HG03108 (cell line): Measurements from ENCODE around the gene EPHX1.
"Not testable (repeated sequence)": the region's sequence is repeated elsewhere in the genome, so short reads cannot be mapped to it uniquely, and the experiment has no call there.

Experiments used
- ATAC-seq: cut with Tn5 transposase; IDR thresholded peaks from one replicate; pipeline ENCODE4 v1.9.1; 2021; ENCODE audit warnings: moderate library complexity; ENCODE audit not compliant: unreplicated experiment

Gene EPHX1

DNA sequence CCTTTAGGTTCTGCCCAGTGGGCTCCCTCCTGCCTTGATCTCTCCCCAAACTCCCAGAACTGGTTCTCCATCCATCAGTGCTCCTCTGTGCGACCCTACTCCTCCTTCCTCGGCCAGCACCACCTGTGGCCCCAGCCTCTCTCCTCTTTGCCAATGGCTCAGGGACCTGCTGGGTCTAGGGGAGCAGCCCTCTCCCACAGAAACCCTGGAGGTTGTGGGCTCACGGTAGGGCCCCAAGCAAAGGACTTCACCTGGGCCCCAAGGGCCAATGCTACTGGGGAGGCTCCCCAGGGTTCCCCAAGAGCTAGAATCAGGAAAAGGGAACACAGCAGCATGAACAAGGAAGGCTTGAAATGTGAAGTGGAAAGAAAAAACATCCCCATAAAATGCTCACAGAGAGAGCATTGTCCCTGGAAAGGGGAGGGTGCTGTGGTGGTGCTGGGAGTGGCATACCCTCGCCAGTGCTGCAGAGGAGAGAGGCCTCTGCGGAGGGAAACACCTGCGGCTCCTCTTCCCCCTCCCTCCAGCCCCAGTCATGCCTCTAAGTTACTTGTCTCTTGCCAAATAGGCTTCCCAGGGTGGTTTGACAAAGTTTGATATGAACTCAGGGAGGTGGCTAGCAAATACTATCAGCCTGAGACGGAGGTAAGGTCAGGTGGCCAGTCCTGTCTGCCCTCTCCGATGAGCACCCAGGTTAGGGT lies 69.7 kb downstream of the EPHX1 start:
- ATAC-seq = no peak

DNA sequence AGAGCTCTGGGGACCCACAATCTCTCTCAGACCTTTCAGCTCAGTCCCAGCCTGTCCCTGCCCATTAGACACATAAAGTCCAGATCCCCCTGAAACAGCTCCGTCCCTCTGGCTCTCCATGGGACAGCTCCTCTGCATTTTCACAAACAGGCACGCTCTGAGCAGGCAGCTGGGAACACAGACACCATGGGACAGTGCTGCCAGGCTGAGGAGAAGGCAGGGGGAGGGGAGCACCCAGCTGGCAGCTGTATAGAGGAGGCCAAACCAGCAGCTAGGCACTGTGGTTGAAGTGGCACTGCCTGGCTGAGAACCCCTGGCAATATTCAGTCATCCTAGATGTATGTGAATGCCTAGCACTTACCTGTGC lies 70.3 kb downstream of the EPHX1 start:
- ATAC-seq = no peak

DNA sequence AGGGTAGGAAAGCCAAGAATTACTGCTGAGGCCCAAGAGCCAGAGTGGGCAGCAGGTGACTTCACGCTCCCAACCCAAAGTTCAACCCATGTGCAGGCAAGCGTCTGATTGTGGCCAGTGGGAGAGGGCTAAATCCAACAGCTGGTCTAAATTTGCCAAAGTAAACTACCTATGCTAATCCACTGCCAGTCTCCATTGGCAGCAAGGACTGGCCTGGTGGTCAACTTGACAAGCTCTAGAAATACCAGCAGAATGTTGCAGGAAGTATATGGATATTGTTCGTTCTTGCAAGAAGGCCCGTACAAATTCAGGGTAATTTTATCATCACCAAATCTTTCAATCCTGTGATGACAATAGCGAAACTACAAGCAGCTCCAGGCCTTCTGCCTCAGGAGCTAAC lies 70.7 kb downstream of the EPHX1 start:
- ATAC-seq = no peak

DNA sequence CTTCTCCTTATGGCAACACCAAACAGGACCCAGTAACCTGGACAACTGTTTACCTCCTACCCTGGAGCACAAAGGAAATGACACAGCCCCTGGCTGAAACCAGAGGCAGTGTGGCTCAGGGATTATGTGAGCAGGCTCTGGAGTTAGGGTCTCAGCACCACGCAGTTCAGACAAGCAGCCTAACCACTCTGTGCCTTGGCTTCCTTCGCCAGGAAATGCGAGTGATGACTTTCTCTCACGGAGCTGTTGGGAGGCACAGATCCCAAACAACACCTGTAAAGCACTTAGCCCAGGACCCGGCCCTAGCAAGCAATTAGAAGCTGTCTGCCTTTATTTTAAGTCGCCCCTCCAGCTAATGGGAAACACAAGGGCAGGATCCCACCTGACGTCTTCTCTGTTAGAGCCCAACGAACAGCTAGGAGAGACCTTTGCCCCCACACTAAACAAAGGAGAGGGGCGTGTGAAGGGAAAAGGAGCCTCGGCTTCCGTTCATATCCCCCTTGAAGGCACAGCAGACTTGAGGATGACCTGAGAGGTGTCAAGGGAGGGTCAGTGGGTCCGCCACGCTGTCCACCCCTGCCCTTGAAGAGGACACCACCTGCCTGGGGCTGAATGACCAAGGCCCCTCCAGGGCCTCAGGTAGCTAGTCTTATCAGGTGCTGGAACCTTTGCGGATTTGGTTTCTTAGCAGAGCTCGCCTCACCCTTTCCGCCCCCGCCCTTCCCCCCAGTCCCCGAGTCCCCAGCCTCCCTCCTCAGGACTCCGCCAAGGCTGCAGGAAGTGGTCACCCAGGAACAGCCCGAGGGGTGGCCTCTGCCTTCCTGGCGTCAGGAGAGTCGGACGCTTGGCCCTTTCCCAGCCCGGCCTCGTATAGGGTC lies 71.4 kb downstream of the EPHX1 start:
- no peak for ATAC-seq

DNA sequence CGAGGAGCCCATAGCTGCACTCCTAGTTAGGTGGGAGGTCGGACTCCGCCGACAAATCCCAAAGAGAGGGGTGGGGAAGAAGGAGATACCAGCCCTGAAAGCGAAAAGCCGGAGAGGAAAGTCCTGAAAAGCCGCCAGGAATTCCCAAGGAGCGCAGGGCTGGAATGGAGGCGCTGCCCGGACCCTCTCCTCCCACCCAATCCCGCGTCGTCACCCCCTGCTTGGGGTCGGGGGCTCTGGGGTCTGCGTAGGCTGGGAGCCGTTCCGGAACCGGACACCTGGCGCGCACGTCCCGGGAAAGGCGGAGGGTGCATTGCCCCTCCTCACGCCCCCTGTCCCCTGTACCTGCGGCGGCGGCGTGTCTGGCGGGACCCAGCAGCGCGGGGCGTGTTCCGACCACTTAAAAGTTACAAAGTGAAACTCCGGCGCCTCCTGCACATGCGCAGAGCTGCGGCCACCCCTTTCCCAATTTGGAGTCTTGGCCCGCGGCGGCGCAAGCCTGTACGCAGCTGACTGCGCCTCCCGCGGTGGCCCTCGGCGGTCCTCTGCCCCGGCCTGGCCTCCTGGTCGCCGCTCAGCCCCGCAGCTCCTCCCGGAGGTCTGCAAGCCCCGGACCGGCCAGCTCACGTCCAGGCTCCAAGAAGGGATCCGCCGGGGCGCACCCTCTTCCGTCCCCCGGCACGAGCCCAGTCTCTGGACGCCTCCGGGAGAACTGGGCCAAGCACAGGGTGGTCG lies 72.2 kb downstream of the EPHX1 start, which contains the start of gene TMEM63A:
Gene TMEM63A, minus strand, starts transcription at position 422 of the 735 bp plus-strand sequence. CDS start 4,800 bp downstream, outside the sequence.
- peak; percentile 67 for ATAC-seq

DNA sequence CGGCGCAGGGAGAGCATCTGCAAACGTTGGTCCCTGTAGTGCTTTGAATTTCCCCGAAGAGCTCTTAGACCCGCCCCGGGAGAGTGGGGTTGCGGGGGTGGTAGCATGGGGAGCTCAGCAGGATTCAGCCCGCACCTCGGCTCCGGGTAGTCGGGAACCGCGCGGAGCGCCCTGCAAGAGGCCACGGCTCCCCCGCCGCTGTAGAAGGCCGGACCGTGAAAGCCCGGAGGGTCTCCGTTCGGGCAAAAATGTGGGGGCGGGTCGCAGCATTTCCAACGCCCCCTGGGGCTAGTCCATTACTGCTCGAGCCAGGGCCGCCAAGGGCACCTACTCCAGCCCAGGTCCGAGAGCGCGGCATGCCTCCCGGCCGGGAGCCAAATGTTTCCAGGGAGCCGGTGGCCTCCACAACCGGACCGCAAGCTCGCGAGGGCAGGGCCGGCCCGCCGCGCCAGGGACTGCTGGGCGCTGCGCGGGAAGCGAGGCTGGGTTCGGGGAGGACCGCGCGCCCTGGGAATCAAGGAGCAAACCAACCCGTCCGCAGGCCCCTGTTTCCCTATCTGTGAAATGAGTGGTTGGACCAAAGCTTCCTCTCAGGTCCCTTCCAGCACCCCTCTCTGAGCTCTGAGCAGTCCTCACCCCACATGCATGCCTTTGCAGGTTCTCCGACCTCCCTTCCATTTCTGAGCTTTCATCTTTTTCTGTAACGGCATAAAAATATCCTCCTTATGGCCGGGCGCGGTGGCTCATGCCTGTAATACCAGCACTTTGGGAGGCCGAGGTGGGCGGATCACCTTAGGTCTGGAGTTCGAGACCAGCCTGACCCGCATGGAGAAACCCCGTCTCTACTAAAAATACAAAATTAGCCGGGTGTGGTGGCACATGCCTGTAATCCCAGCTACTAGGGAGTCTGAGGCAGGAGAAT lies 73.0 kb downstream of the EPHX1 start:
- peak; percentile 24 for ATAC-seq

DNA sequence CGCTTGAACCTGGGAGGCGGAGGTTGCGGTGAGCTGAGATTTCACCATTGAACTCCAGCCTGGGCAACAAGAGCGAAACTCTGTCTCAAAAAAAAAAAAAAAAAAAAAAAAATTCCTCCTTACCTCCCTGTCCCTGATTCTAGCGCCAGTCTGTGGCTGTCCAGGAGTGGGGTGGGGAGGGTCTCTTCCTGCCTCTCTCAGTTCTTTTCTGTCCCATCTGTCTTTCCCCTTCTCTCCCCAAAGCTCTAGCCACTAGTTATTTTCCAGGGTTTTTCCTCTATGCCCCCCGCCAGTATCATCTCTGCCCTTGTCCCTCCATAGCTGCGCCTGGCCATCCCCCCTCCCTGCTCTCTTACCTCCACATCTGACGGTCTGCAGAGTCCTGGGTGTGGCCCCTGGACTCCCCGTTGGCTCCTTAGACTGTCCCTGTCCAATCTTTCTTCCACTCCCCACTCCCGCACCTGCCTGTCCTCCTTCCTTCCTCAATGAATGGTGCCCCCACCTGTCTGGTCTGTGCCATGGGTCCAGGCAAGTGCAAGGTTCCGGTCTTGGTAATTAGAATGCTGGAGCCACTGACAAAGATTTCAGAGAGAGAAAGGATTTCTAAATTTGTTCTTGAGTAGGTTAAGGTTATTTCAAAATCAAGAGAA lies 73.8 kb downstream of the EPHX1 start:
- ATAC-seq = no peak

DNA sequence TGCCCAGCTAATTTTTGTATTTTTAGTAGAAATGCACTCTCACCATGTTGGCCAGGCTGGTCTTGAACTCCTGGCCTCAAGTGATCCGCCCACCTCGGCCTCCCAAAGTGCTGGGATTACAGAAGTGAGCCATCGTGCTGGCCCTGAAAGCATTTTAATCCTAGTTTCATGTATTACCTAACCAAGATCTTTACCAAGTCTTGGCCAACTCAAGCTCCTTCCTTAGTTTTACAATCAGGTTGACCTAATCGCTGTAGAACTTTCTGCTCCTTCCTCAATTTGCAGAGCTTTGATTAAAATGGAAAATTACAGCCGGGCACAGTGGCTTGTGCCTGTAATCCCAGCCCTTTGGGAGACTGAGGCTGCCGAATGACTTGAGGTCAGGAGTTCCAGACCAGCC lies 75.4 kb downstream of the EPHX1 start:
- no peak for ATAC-seq

DNA sequence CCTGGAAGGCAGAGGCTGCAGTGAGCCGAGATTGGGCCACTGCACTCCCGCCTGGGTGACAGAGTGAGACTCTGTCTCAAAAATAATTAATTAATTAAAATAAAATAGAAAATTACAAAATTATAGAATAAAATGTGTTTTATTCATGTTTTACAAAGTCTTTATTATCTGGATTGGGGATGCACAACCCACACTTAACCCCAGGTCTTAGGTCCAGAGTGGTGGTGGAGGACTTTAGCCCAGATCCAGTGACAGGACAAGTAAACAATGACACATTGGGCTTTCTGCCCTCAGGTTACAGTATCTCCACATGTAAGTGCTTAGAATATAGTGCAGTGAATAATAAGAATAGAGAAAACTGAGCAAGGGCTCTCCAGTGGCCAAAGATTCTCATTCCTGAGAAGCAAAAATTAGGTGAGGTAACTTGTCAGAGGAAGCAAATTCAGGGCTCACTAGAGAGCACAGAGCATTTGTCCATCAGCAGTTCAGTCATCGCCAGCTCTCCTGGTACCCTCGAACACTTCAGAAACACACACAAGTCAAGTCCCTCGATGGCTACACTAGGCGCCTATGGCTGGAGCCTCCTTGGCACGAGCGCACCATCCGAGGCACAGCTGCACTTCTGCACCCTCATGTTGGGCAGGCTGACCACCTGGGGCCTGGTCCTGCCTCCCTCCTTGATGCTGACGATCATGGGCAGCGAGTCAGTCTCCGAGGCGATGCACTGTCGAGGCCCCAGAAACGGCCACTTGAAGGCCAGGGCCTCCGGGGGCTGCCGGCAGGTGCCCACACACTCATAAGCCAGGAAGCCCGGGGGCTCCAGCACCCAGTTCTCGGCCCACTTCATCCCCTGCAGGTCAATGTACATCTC lies 76.5 kb downstream of the EPHX1 start:
- ATAC-seq = no peak

DNA sequence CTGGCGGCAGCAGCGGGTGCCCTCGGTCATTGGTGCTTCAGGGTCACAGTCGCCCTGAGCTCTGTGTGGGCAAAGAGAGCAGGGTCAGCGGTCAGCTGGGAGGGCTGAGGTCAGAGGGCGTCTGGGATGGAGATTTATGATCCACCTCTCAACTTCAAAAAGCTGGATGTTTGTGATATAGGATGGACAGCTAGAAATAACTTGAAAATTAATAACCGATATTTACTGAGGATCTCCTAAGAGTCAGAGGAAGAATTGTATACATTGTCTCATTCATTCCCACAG lies 77.0 kb downstream of the EPHX1 start:
- ATAC-seq = no peak

DNA sequence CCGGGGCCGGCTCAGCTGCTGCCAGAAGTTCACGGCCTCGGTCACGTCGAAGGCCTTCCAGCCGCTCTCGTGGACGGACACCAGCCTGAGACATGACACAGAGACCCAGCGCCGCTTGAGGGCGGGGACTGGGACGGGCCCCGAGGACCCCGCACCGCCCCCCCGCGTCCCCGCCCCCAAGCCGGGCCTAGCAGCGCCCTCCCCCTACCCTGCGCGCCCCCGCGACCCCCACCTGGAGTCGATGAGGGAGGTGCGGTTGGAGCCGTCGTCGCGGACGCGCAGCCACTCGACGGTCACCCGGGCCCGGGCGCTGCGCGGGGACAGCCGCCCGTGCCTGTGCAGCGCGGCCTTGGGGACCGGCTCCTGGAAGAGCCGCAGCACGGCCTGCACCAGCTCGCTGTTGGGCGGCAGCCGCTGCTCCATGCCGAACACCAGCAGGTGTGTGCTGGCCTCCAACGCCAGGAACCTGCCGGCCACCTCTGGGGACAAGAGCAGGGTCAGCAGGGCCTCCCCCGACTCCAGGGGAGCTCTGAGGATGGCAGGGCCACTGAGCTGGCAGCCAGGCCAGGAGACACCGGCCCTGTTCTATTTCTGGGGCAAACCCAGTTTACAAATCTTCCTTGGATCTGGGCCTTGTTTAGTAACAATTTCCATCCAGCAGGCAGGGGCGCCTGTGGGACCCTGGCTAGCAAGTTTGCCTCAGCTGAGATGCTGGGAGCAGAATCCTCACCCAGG lies 77.8 kb downstream of the EPHX1 start:
- not testable (repeated sequence) for ATAC-seq

DNA sequence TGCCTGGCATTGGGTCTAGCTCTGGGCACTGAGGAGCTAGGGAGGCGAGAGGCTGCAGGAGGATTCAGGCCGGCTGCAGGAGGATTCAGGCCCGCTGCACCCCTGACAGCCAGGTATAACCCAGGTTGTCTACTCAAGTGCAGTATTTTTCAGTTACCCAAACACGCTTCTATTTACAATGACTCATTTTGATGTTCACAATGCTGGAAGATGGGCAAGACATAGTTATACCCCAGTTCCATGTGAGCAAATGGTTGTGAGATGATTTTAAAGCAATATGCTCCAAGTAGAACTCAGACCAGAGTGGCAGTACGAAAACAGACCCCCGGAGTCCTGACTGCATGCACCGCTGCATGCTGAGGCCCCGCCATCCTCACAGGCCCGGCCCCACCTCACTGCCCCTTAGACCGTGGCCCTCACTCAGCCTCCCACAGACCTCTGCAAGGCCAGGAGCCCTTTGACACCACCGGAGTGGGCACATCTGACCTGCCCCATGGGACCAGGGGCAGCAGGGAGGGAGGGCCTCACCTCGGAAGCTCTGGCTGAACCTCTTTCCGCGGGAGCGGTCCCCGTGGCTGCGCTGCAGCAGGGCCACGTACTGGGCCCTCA lies 78.5 kb downstream of the EPHX1 start:
- ATAC-seq = no peak

DNA sequence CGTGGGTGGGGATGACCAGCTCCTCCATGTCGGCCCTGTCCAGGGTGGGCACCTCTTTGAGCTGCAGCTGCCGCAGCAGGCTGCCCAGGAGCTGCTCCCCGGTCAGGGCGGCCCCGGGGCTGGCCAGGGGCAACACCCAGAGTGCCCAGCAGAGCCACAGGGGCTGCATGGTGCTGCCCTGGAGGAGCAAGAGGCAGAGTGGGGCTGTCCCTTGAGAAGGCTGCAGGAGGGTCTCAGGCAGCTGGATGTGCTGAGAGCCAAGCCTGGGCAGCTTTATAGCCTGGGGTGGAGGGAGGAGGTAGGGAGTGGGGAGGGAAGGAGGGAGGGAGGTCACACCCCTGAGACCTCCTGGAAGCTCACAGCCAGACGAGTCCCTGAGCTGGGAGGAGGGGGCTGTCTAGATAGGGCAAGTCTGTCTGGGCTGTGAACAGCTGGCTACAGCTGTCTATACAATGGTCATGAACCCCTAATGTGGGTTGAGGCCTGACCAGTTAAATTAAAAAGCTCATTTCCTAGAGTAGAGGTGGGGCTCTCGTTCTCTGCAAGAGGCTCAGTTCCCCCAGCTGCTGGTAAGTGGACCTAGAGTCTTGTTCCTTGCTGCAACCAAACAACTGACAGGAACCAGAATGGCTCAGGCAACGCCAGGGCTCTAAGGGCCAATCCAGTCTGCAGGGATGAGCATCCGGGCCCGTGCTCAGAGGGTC lies 79.1 kb downstream of the EPHX1 start, which contains the start of gene LEFTY1:
Gene LEFTY1, minus strand, starts transcription at position 249 of the 704 bp plus-strand sequence. Its CDS starts 80 bp downstream, at position 169.
- ATAC-seq = no peak

DNA sequence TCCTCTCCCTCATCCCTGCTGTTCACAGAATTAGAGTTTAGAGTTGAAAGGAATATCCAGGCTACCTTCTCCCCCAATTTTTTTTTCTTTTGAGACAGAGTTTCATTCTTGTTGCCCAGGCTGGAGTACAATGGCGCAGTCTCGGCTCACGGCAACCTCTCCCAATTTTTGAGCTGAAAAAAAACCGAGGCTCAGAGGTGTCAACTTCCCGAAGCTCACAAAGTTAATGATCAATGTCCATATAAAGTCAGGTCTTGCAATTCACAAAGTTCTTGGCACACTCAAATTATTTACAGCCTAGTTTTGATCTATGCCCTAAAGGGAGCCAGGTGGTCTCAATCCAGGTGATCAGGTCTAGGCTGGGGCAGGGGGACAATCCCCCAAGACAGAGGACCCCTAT lies 79.8 kb downstream of the EPHX1 start:
- ATAC-seq = no peak

DNA sequence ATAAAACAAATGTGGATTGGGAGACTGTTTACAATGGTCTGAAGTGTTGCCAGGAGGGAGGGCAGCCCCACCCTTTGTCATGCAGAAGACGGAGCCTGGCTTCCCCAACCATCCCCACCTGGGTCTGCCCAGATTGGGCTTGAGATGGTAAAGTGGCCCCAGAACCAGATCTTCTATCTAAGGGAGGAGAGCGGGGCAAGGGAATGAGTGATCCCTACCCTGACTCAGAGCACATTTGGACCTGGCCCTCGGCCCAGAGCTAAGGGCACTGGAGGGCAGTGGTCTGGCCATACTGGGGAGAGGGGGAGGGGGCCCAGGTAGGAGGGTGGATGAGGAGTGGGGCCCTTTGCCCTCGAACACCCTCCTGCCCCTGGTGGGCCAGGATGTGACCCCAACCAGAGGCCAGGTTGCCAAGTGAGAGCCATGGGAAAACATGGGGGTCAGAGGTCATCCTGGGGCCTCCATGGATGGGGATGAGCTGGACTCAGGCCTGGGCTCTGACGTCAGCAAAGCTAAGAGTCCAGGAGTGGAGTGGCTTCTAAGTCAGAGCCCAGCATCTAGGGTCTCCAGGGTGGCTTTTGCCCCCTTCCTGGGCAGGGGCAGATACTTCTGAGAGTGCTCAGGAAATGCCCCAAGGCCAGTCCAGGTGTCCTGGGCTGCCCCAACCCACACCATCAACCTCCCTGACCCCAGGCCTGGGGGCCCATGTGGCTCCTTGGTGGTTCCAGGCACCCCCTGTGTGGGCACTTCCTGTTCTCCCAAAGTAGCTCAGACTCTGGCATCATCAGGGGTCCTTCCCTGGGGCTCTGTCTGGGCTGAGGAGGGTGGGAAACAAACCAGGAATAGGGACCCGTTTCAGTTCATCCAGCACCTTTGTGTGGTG lies 80.7 kb downstream of the EPHX1 start:
- ATAC-seq = no peak

DNA sequence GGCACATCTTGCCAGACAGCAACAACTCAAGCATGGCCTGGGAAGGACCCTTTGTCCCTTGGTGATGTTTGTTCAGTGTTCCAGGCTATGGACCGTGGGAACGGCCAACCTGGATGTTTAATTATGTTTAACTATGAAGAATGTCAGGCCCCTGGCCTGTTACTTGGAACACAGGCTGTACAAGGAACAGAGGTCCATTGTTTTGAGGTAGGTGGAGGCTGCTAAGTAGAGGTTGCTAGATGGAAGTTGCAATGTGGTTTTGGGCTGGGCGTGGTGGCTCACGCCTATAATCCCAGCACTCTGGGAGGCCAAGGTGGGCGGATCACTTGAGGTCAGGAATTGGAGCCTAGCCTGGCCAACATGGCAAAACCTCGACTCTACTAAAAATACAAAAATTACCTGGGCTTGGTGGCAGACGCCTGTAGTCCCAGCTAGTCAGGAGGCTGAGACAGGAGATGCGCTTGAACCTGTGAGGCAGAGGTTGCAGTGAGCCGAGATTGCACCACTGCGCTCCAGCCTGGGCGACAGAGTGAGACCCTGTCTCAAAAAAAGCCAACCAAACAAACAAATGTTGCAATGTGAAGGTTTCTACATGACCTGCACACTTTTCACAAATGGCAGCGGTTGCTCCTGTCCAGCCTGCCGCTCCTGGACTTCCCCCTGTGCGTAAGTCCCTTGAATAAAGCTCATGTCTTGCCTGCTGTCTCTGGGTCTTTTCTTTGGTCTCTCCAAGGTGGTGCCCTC lies 81.5 kb downstream of the EPHX1 start:
- ATAC-seq = no peak
